ENCODE data around the gene ABCA1. TPM values are rescaled to one million over a fixed set of nuclear protein-coding genes. Genes with fewer than 3 reads are reported as not detected.

Gene ABCA1
- total RNA-seq, 3 donors from 2014 or later = 26.6 to 111 (median 36.8) TPM

DNA sequence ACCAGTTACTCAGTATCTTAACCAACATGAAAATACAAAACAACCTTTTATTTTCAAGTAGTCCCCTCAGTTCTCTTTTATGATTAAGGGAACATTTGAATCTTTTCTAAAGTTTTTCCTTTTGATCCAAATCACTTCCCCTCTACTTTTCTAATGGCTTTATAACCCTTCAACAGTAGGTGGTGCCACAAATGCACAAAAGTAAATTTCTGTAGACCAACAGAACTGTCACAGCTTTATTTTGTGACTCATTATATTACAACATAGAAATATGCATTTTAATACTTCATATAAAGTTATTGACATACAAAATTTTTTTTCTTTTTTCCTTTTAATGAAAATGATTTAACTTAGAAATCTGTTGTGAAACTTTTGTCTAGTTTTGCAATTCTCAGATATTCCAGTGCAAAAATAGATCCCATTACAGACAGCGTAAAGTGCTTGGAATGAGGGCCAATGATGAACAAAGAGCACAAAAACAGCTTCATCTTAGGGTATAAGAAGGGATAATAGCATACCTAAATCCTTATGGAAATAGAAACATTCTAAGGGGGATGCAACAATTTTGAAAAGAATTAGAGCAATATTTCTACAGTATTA is 147.1 kb downstream of the ABCA1 start:
- H3K4me3 ChIP-seq = no peak overlapping the region
- intact Hi-C loops (cut with DNase I, micrococcal nuclease) = no loop called here
- DNase-seq (no peak), ATAC-seq (peak; percentile 36)
- TF ChIP-seq CTCF (IDR thresholded peaks at IDR 0.05) = no peak
- no peaks in the 10 kb centered on the region for H3K4me1 ChIP-seq (ENCODE audit: low read depth)
- H3K9me3 ChIP-seq = no peaks in the 10 kb centered on the region
- H3K36me3 ChIP-seq (ENCODE audit: low read depth) = no peaks in the 10 kb centered on the region

DNA sequence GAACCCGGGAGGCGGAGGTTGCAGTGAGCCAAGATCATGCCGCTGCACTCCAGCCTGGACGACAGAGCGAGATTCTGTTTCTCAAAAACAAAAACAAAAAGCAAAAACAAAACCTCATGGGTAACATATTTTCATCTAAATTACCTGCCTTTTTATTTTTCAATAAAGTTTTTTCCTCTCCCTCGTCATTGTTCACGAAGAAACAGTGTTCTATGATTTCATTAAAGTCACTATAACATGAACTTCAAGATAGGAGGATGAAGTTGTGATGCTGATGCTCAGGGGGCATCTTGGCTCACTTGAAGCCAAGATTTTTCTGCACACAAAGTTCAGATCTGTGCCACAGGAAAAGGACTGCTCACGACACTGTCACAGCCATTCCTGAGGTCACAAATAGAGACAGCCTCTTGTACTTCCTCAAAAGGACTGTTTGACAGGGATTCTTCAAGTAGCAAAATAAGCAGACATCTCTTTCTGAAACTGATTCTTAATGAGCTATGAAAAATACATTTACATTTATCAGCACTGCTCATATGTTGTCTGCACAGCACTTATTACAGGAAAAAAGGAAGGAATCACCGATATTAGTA is 147.9 kb downstream of the ABCA1 start:
- no peak for TF ChIP-seq CTCF (IDR thresholded peaks at IDR 0.05)
- Histone ChIP-seq H3K4me3 (no peak overlapping the region), H3K9me3 (no peaks in the 10 kb centered on the region), H3K4me1 (ENCODE audit: low read depth) (no peaks in the 10 kb centered on the region), H3K36me3 (ENCODE audit: low read depth) (no peaks in the 10 kb centered on the region)
- ATAC-seq (no peak), DNase-seq (no peak)
- intact Hi-C loops (cut with DNase I, micrococcal nuclease) = no loop called here

DNA sequence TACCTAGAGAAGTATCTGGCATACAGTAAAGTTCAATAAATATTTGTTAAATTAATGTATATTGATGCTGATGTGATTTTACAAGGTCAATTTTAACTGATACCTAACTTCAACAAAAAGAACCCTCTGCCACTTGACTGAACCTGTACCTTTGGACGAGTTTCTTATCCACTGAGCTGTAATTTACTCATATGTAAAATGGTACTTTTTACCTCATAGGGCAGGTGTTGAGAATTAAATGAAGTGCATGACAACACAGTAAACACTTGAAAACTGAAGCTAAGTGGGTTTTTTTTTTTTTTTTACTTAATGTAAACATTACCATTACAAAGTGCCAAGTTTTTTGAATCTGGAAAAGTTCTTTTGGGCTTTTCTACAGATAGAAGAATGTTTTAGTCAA is 148.6 kb downstream of the ABCA1 start:
- Histone ChIP-seq H3K9me3 (no peaks in the 10 kb centered on the region), H3K36me3 (ENCODE audit: low read depth) (no peaks in the 10 kb centered on the region), H3K4me3 (no peak overlapping the region), H3K4me1 (ENCODE audit: low read depth) (no peaks in the 10 kb centered on the region)
- no peak for ATAC-seq
- DNase-seq = no peak
- intact Hi-C loops (cut with DNase I, micrococcal nuclease) = no loop called here
- no peak for TF ChIP-seq CTCF (IDR thresholded peaks at IDR 0.05)

DNA sequence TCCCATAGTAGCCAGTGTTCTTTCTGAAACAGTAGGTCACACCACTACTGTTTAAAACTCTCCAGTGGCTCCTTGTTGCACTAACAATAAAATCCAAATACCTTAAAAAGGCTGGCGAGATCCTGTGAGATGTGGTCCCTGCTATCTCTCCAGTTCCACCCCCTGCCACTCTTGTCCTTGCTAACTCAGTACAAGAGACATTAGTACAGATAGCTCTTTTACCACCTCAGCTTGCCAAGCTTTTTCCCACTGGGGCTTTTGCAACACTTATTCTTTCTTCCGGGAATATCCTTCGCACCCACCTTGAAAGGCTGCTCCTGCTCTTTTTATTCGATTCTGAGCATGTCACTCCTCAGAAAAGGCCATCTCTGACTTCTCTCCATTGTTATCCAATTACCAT is 149.2 kb downstream of the ABCA1 start:
- ATAC-seq (no peak), DNase-seq (no peak)
- no peaks in the 10 kb centered on the region for H3K4me1 ChIP-seq (ENCODE audit: low read depth)
- H3K36me3 ChIP-seq (ENCODE audit: low read depth) = no peaks in the 10 kb centered on the region
- no peak for TF ChIP-seq CTCF (IDR thresholded peaks at IDR 0.05)
- H3K9me3 ChIP-seq = no peaks in the 10 kb centered on the region
- H3K4me3 ChIP-seq = no peak overlapping the region
- intact Hi-C loops (cut with DNase I, micrococcal nuclease) = no loop called here

DNA sequence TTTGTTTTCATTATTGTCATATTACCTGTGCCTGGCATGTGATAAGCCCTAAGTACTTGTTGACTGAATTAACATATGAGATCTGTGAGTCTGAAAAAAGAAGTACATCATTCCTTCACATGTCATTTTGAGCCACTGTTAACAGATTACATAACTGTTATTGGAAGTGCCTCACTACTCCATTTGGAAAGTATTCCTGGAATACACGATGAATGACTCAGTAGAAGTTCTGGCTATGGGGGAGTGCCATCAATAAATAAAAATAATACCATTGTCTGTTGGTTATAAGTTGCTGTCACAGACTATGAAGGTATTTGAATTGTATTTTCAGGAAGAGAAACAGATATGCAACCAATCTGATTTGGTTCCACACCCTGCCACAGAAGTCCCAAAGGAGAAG is 151.2 kb downstream of the ABCA1 start:
- DNase-seq (no peak), ATAC-seq (no peak)
- TF ChIP-seq CTCF (IDR thresholded peaks at IDR 0.05) = no peak
- Histone ChIP-seq H3K36me3 (ENCODE audit: low read depth) (no peaks in the 10 kb centered on the region), H3K4me1 (ENCODE audit: low read depth) (no peaks in the 10 kb centered on the region), H3K9me3 (no peaks in the 10 kb centered on the region), H3K4me3 (no peak overlapping the region)
- intact Hi-C loops (cut with DNase I, micrococcal nuclease) = no loop called here
